Activated CD8-positive, alpha-beta memory T cell treated with anti-CD3 and anti-CD28 coated beads for 24 hours (primary cell): ENCODE measurements around the gene AP5Z1.
A peak's percentile ranks its signal among the peaks of the same experiment; 100 is the strongest.

Experiments used
- DNase-seq: peaks from one replicate; pipeline ENCODE4 v3.0.0-alpha.2; 2020

AP5Z1 gene

DNA sequence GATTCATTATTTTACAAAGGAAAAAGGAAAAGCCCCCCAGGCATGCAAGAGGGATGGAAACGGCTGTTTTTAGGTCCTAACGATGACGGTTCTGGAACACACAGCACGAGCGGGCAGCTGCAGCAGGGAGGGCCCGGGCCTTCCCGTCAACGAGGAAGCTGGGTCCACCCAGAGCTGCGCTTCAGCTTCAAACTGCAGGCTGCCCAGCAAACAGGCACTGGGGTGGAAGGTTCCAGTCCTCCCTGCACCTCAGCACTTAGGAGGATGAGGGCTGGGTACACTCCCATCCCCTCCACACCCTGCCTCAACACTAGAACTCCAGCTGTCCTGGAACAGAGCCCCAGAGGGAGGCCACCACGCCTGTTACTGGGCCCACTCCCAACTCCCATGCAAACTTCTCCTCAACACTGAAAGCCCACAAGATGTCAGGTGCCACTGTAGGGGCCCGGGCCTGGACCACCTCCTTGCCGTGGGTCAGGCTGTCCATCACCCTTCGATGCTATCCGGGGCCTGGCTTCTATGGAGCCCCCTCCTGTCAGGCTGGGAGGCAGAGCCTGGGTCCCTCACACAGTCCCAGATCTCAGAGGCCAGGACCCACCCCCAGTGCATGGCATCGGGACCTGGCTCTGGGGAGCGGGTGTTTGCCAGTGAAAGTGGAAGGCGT is 53.4 kb downstream of the AP5Z1 start:
- DNase-seq = no peak

DNA sequence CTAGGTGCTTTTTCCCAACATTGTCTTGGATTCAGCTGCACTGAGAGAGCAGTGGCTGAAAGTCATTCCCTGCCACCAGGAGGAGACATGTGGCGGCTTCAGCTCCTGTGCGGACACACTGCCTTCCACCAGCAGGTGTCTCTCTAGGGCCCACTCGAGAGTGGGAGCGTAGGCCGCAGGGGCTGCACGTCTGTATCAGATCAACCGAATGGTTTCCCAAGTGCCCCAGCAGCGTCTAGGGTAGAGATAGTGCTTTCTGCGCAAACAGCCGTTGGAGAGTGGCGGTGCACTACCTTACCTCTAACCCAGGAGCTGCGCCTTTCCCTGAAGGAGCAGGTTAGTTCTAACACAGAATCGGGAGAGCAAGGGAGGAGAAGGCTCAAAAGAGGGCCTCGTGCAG is 54.8 kb downstream of the AP5Z1 start:
- DNase-seq = peak; percentile 75

DNA sequence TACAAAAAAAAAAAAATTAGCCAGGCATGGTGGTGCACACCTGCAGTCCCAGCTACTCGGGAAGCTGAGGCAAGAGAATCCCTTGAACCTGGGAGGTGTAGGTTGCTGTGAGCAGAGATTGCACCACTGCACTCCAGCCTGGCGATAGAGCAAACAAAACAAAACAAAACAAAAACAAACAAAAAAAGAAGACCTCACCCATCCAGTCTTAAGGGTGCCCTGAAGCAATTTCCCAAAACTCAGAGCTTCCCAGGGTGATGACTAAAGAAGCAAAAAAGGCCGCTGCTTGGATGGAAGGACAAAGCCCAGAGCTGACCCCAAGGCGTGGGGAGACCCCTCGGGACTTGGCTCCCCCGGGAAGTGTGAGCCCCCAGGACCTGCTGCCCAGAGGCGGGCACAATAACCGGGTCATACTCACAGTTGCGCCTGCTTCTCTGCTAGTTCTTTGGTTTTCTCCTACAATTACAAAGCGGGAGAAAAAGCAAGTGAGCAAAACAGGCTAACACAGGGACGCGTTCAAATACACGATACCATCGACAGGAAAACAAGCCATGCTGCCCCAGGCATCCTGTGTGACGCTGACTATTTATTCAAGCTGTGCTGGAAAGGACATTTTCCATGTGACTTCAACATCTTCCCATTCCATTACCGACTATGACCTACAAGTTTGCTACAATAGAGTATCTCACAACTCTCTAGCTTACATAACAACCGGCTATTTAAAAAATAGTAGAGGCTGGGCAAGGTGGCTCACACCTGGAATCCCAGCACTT is 56.5 kb downstream of the AP5Z1 start:
- no peak for DNase-seq

DNA sequence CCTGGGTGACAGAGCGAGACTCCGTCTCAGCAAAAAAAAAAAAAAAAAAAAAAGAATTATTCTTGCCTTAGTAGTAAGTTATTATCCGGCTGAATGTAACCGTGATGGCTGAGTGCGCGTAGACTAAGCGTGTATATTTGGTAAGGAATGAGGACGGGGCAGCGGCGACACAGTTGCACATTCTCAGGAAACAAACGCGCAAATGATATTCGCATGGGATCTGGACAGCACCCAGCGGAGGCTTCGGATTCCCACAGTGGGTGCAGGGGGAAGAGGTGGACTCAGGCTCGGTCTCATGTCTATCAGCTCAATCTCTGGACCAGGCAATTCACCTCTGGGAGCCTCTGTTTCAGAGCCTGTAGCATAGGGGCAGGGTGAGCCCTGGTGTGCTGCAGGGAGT is 57.3 kb downstream of the AP5Z1 start:
- no peak for DNase-seq

DNA sequence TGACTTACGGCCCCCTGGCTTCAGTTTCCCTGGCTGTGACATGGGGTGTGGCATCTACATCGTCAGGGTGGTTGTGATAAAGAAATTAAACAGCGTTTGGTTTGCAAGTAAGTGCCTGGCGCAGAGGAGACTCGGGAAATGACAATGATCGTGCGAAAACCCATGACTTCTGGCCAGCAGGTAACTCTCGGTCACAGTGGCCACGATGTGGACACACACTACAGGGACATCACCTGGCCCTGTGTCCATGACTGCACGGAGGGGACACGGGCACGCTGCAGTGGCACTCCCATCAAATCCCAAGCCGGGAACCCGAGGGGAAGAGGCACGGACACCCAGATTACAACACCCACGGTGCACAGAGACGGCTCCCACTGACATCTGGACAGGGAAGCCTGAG is 57.8 kb downstream of the AP5Z1 start:
- DNase-seq = no peak

DNA sequence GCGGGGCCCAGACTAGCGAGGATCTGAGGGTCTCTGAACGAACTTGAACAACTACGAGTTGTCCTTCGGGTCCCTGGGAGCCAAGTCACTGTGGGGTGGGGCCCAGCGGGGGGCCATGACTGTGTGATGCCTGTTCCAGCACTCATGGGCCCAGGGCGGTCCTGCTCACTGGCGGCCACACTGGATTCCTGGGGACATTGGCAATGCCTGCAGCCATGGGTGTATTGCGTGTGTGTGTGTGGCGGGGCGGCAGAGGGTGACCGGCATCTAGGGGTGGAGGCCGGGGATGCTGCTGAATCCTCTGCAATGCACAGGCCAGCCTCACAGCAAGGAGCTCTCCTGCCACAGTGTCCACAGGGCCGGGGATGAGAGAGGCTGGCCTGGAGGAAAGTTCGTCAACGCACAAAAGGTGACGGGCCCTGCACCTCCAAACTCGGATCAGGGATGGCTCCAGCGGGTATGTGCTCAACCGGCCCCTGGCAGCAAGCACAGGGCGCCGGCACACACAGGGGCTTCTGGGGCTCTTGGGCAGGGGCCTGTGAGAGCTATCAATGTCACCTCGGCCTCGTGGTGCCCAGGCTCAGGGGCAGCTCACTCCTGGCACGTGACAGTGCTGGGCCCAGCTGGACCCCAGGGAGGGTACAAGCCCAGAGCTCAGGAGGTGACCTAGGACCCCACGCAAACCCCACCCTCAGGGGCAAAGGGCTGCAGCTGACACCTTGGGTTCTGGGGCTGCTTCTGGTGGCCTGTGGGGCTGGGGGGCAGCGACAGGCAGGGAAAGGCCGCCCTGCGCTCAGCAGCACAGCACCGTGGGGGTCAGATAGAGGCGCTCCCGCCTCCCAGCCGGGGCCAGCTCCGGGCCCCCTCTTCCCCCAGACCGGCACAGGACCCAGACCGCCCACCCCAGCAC is 58.5 kb downstream of the AP5Z1 start:
- DNase-seq = no peak

DNA sequence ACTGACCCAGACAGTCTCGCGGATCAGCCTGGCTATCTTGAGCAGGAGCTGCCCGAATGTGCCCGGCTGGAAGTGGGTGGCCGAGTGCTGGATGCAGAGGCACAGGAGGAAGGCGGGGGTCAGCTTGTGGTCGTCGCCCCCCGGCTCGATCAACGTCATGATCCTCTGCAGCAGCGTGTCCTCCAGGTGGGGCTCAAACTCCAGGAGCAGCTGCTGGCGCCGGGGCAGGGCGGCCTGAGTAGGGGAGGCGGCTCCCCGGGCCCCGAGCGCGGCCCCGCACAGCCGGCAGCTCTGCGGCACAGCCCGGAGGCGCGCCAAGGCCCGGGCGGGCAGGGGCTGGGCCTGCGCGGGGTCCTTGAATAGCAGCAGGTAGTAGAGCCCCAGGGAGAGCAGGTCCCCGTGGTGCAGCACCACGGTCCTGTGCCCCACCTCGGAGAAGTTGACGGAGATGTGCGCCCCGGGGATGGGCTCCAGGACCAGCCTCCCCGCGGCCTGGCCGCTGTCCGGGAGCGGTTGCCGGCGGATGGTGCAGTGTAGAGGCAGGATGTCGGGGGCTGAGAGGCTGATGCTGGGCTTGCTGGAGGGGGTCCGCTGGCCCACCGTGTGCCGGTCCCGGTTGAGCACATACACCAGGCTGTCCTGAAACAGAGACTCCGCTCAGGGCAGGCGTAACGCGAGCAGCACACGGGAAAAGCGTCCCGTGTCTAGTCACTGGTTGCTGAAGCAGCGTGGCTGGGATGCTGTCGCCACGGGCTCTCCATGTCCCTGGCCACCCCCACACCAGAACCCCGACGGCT is 59.4 kb downstream of the AP5Z1 start:
- DNase-seq = no peak

DNA sequence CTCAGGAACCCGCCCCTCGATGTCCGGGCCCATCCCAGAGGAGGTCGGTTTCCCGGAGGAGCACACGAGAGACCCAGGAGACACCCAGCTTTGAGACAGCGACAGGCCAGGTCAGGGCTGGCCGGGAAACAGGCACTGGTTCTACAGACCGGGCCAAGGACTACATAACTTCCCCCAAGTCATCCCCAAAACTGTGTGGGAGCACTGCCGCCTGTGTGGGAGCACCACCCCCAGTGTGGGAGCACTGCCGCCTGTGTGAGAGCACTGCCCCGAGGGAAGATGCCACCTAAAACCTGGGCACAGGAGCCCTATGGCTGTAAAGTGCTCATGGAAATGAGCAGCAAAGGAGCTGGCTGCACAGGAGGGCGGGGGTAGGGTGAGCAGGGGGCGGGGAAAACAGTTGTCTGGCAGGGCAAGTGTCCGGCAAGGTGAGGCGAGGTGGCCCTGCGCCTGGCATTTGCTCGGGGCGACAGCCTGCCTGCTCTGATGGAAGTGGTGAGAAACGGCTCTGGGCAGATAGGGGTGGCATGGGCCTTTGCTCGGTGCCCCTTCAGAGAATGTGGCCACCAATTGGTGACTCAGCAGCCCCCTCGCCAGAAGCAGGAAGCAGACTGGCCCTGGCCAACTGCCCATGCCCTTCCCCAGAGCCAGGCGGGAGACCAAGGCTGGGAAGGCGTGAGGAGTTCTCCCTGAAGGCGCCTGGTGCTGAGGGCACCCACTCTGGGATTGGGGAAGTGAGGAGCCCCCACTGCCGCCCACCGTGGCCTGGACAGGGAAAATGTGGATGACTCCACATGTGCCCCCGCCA is 60.2 kb downstream of the AP5Z1 start:
- DNase-seq = no peak

DNA sequence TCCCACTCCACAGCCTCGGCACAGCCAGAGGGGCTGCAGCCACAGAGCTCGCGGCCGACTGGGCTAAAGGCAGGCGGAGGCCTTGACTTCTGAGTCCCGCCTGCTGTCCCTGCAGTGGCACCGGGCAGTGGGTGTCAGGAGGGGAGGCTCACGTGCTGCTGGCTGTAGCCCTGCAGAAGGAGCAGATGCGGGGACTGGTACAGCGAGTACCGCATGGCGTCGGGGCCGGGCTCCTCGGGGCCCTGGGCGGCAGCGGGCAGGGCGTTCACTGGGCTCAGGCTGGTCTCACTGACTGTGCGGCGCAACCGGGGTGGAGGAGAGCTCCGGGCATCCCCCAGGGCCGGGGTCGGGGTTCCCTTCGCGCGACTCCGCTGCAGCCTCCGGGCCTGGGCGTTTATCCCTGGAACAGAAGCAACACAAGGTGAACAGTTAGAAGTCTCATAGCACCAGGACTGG is 60.8 kb downstream of the AP5Z1 start:
- DNase-seq = no peak

DNA sequence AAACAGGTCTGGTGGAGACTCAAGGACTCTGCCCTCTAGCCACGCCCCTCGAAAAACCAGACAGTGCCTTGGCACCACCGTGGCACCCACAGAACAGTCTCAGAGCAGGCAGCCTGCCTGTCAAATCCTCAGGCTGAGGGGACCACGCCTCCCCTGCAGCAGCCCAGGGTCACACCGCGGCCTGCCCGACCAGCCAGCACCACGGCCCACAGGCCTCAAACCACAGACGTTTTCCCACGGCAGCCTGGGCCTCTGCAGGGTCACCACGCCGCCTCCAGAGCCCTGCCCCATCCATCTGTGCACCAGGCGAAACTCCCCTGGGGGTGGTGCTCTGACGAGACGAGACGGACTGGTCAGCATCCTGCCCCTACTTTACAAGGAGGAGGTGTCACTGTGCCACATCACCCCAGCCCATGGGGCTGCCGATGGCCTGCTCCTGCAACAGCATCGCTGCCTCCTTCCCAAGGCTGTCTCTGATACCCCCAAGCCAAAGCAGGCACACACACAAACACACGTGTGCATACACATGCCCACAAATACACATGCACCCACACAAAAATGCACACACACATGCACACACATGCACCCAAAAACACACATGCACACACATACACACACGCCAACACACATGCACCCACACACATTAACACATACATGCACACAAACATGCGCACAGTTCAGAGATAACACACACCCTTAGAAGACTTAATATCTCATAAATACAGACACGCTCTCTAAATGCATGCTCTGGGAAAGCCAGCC is 61.8 kb downstream of the AP5Z1 start:
- no peak for DNase-seq

DNA sequence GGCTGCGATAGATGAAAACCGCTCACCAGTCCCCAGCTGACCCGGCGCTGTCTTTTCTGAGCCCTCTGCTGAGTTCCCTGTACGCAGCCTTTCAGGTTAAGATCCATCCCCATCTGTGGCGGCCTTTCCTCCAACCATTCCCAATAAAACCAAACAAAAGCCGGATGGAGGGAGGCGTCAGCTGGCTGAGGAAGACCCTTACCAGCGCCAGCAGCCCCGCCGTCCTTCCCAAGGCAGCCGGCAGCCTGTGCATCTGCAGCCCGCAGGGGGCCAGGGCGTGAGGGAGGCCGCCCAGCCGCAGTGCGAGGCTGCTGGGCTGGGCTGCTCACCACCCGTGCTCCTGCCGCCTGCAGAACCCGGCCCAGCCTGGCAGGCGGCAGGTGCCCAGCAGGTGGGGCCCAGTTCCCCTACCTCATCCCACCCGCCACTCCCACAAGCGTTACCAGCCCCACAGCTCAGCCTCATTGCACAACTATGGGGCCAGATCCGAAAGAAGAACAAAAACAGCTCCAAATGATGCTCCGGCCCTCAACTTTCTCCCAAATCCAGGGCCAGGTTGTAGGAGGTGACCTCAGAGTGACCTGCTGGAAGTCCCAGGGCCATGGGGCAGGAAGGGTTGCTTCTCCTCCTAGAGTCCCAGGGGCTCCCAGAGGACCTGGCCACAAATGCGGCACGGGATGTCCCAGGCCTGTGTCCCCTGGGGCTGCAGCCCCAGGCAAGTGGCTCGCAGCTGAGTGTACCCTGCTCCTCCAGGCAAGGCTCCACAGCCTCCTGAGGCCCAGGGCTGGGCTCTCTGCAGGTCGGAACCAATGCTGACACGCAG is 62.6 kb downstream of the AP5Z1 start:
- no peak for DNase-seq

DNA sequence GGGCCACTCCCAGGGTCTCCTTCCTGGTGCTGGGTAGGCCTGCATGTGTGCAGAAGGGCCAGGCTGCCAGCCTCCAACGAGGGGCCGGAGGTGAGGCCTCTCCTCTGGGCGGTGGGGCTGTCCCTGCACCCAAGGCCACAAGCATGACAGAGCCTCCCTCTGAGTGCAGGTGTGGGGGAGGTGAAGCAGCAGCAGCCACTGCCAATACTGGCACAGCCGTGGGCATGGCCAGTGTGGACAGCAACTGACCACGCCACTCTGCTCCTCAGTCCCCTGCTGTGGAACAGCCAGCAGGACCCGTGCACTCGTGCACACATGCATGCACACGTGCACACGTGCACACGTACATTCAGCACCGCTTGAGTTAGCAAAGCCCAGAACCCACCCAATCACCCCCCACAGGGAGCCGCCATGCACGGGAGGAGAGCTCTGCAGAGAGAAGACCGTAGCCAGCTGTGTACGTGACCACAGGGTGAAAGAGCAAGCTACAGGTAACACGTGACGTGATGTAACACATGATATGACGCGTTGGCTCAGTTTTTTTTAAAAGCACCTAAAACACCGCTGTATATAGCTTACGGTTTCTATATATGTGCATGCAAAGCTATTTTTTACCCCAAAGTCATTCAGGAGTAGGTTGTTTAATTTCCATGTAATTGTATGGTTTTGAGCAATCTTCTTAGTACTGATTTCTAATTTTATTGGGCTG is 63.4 kb downstream of the AP5Z1 start:
- no peak for DNase-seq

DNA sequence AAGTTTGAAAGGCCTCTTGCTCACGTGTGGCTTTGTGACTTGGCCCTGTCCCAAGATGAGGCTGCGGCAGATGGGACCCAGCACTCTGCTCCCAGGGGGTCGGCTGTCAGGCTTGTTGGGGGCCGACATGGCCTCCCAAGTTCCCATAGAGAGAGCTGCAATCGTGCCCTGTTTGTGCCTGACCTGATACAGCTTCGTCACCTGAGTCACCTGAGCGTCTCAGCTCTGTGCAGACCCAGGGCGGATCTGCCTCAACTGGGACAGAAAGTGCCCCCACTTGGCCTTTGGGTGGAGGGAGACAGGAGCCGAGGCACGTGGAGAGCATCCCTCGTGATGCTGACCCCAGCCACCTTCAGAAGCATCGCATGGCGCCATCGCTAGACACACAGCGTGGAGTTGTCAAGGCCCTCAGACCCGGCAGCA is 64.7 kb downstream of the AP5Z1 start:
- no peak for DNase-seq
